ENCODE measurements around the gene PCDHA3.

DNA sequence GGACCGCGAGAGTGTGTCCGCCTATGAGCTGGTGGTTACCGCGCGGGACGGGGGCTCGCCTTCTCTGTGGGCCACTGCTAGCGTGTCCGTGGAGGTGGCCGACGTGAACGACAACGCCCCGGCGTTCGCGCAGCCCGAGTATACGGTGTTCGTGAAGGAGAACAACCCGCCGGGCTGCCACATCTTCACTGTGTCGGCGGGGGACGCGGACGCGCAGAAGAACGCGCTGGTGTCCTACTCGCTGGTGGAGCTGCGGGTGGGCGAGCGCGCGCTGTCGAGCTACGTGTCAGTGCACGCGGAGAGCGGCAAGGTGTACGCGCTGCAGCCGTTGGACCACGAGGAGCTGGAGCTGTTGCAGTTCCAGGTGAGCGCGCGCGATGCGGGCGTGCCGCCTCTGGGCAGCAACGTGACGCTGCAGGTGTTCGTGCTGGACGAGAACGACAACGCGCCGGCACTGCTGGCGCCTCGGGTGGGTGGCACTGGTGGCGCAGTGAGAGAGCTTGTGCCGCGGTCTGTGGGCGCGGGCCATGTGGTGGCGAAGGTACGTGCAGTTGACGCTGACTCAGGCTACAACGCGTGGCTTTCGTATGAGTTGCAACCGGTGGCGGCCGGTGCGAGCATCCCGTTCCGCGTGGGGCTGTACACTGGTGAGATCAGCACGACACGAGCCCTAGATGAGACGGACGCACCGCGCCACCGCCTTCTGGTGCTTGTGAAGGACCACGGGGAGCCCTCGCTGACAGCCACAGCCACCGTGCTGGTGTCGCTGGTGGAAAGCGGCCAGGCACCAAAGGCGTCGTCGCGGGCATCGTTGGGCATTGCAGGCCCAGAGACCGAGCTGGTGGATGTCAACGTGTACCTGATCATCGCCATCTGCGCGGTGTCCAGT is 35.0 kb downstream of the PCDHA3 start:
- TF ChIP-seq, protein P1, sequence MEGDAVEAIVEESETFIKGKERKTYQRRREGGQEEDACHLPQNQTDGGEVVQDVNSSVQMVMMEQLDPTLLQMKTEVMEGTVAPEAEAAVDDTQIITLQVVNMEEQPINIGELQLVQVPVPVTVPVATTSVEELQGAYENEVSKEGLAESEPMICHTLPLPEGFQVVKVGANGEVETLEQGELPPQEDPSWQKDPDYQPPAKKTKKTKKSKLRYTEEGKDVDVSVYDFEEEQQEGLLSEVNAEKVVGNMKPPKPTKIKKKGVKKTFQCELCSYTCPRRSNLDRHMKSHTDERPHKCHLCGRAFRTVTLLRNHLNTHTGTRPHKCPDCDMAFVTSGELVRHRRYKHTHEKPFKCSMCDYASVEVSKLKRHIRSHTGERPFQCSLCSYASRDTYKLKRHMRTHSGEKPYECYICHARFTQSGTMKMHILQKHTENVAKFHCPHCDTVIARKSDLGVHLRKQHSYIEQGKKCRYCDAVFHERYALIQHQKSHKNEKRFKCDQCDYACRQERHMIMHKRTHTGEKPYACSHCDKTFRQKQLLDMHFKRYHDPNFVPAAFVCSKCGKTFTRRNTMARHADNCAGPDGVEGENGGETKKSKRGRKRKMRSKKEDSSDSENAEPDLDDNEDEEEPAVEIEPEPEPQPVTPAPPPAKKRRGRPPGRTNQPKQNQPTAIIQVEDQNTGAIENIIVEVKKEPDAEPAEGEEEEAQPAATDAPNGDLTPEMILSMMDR (conservative IDR thresholded peaks at IDR 0.05), result no peak
- TF ChIP-seq ZFX (IDR thresholded peaks at IDR 0.05), result no peak

All from C4-2B (cell line).